ENCODE results near the gene FAM50B.

GRCh38 chr6:3884007-3884745 lies 35.0 kb downstream of the FAM50B start:
- TF ChIP-seq POLR2AphosphoS5 (IDR thresholded peaks at IDR 0.05) (no peak), CTCF (IDR thresholded peaks at IDR 0.05 in 8 of 11, conservative IDR thresholded peaks at IDR 0.05 in 3 of 11) (no peak)

Measured in spleen (tissue), 7 donors.